GM19455 (cell line): ENCODE results near the gene MMP26.
"Not testable (repeated sequence)": the region's sequence is repeated elsewhere in the genome, so short reads cannot be mapped to it uniquely, and the experiment has no call there.

Experiments
- ATAC-seq: cut with Tn5 transposase; IDR thresholded peaks from one replicate; pipeline ENCODE4 v1.9.1; 2021; ENCODE audit not compliant: unreplicated experiment

MMP26 gene

DNA sequence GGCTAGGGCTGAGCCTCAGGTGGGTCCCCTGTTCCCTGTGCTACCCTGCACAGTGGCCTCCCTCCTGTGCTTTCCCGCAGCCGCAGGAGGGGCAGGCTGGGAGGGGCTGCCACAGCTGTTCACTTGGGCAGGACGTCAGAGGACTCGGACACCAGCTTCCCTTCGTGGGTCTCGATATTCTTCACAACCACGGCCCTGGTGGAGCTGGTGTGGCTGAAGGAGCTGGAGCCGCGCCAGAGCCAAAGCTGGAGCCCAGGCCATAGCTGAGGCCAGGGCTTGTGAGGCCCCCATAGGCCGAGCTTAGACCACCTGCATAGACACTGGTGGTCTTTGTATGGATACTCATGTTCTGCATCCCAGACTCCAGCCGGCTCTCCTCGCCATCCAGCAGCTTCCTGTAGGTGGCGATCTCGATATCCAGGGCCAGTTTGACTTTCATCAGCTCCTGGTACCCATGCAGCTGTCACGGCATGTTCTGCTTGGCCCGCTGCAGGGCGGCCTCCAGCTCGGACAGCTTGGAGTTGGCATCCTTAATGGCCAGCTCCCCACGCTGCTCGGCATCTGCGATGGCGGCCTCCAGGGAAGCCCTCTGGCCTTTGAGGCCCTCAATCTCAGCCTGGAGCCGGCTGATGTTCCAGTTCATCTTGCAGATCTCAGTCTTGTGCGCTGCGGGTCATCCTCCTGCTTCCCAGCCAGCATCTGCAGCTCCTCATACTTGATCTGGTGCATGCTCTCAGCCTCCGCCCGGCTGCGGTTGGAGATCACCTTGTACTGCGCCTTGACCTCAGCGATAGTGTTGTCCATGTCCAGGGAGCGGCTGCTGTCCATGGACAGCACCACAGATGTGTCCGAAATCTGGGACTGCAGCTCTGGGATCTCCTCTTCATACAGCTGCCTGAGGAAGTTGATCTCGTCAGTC is 18.3 kb downstream of the MMP26 start:
- not testable (repeated sequence) for ATAC-seq

DNA sequence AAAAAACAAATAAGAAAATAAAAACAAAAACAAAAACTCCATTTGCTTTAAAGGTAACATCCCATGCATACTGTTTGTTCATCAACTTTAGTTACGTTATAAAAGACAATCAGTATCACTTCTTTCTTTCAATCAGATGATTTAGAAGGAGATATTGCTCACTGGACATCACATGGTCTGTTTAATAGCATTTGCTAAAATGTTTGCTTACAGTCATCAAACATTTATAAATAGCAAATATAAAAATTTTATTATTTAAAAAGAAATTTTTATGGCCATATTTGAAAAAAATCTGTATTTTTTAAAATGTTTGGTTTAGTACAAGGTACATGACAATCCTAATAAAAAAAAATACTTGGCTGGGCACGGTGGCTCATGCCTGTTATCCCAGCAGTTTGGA is 22.6 kb downstream of the MMP26 start:
- no peak for ATAC-seq

DNA sequence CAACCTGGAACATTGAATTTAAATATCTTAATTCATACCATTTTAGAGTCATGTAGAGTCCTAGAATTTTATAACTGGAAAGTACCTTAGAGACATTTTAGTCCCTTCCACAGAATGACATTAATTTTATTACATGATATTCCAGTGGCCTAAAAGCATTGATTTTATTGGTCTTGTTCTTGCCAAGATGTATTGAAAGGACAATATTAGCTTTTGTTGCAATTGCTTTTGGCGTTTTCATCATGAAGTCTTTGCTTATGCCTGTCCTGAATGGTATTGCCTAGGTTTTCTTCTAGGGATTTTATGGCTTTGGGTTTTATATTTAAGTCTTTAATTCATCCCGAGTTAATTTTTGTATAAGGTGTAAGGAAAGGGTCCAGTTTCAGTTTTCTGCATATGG is 36.2 kb downstream of the MMP26 start:
- no peak for ATAC-seq

DNA sequence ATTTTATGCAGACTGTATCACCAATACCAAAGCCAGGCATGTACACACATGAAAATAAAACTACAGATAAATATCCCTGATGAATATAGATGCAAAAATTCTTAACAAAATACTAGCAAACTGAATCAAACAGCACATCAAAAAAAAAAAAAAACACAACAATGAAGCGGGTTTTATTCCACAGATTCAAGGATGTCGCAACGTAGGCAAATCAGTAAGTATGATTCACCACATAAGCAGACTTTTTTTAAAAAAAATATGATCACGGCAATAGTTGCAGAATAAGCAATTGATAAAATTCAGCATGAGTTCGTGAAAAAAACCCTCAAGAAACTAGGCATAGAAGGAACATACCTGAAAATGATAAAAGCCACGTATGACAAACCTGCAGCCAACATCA is 43.9 kb downstream of the MMP26 start:
- no peak for ATAC-seq

DNA sequence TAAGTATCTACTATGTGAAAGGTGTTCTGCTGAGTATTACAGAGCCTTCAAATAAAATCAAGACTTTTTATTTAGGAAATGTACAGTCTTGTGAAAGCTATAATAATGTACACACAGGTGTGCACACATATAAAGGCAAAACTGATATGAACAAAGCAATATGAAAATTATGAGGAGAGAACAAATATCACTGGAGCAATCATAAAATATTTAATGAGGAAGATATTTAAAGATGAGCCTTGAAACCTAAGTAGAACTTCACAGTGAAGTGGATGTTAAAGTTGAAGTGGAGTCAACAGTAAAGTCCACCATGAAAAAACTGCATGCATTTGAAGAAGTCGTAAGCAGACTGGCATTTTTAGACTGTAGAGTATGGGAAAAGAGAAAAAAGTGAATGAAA is 46.6 kb downstream of the MMP26 start:
- no peak for ATAC-seq
